Measurements from ENCODE around the gene LRMDA. TPM values are rescaled to one million over a fixed set of nuclear protein-coding genes. Genes with fewer than 3 reads are reported as not detected.

LRMDA gene
- total RNA-seq, 1 donor from 2014 or later = 19.4 TPM

GRCh38 chr10:76031099-76031498 lies 599.7 kb downstream of the LRMDA start:
- Mint-ChIP-seq H3K9me3 (ENCODE audit: unreplicated experiment) (no peaks in the 10 kb centered on the region), H3K4me3 (ENCODE audit: unreplicated experiment) (no peak overlapping the region), H3K27me3 (ENCODE audit: unreplicated experiment) (peaks cover 10% of the 10 kb centered on the region), H3K4me1 (ENCODE audit: unreplicated experiment) (peaks cover 30% of the 10 kb centered on the region), H3K27ac (ENCODE audit: unreplicated experiment) (no peak overlapping the region), H3K36me3 (ENCODE audit: low read depth, unreplicated experiment) (no peaks in the 10 kb centered on the region)
- DNase-seq (ENCODE audit: low spot score) = no peak
- TF ChIP-seq CTCF (IDR thresholded peaks at IDR 0.05; ENCODE audit: unreplicated experiment) = no peak

GRCh38 chr10:76031769-76032699 lies 600.6 kb downstream of the LRMDA start:
- no peak for DNase-seq (ENCODE audit: low spot score)
- Mint-ChIP-seq H3K27ac (ENCODE audit: unreplicated experiment) (no peak overlapping the region), H3K9me3 (ENCODE audit: unreplicated experiment) (no peaks in the 10 kb centered on the region), H3K27me3 (ENCODE audit: unreplicated experiment) (peaks cover 10% of the 10 kb centered on the region), H3K36me3 (ENCODE audit: low read depth, unreplicated experiment) (no peaks in the 10 kb centered on the region), H3K4me3 (ENCODE audit: unreplicated experiment) (no peak overlapping the region), H3K4me1 (ENCODE audit: unreplicated experiment) (peaks cover 32% of the 10 kb centered on the region)
- TF ChIP-seq CTCF (IDR thresholded peaks at IDR 0.05; ENCODE audit: unreplicated experiment) = no peak

GRCh38 chr10:76032700-76033039 lies 601.2 kb downstream of the LRMDA start:
- Mint-ChIP-seq H3K27ac (ENCODE audit: unreplicated experiment) (no peak overlapping the region), H3K9me3 (ENCODE audit: unreplicated experiment) (no peaks in the 10 kb centered on the region), H3K4me3 (ENCODE audit: unreplicated experiment) (no peak overlapping the region), H3K36me3 (ENCODE audit: low read depth, unreplicated experiment) (no peaks in the 10 kb centered on the region), H3K27me3 (ENCODE audit: unreplicated experiment) (peaks cover 10% of the 10 kb centered on the region), H3K4me1 (ENCODE audit: unreplicated experiment) (peaks cover 32% of the 10 kb centered on the region)
- no peak for TF ChIP-seq CTCF (IDR thresholded peaks at IDR 0.05; ENCODE audit: unreplicated experiment)
- no peak for DNase-seq (ENCODE audit: low spot score)

- H3K4me1 Mint-ChIP-seq (ENCODE audit: unreplicated experiment) = peaks cover 32% of the 10 kb centered on the region
- H3K9me3 Mint-ChIP-seq (ENCODE audit: unreplicated experiment) = no peaks in the 10 kb centered on the region
- peak overlapping the region; percentile 34 for H3K4me3 Mint-ChIP-seq (ENCODE audit: unreplicated experiment)
- peaks cover 10% of the 10 kb centered on the region for H3K27me3 Mint-ChIP-seq (ENCODE audit: unreplicated experiment)
- peak overlapping the region; percentile 50 for H3K27ac Mint-ChIP-seq (ENCODE audit: unreplicated experiment)
- TF ChIP-seq CTCF (IDR thresholded peaks at IDR 0.05; ENCODE audit: unreplicated experiment) = no peak
- peaks cover 3% of the 10 kb centered on the region for H3K36me3 Mint-ChIP-seq (ENCODE audit: low read depth, unreplicated experiment)
- no peak for DNase-seq (ENCODE audit: low spot score)
These were observed 602.2 kb downstream of the LRMDA start for GRCh38 chr10:76033457-76034196.
